ENCODE results near the gene TOPBP1.
"Not testable (repeated sequence)": the region's sequence is repeated elsewhere in the genome, so short reads cannot be mapped to it uniquely, and the experiment has no call there.

The TOPBP1 gene

GRCh38 chr3:133568294-133569014 is 93.3 kb downstream of the TOPBP1 start:
- no peak for DNase-seq

DNA sequence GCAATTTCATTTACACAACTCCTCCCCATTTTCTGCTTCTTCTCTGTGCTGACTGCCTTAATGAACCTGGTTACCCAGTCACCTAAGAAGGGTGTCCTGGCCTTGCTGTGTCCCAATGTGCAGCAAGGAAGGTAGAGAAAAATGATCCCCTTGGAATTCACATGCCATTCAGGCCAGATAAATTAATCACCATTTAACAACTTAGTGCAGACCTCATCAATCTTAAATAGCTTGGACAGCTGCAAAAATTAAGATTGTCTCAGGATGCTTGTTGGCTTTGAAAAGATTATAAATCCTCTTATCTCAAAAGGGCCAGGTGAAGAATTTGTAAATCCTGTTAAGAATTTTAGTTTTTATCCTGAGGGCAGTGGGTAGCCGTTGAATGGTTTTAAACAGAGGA is 97.9 kb downstream of the TOPBP1 start:
- no peak for DNase-seq

- no peak for DNase-seq
Observed at GRCh38 chr3:133563186-133563591, 98.6 kb downstream of the TOPBP1 start.

DNA sequence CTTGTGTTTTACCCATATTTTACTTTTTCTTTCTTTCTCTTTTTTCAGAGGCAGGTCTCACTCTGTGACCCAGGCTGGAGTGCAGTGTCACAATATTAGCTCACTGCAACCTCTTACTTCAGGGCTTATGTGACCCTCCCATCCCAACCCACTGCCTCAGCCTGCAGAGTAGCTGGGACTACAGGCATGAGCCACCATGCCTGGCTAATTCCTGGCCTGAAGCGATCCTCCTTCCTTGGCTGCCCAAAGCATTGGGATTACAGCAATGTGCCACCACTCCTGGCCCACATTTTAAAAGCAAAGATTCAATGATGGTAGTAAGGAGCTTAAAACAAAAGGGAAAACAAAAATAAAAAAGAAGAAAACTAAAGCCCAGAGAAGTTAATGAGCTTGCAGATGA is 99.4 kb downstream of the TOPBP1 start:
- DNase-seq: no peak

DNA sequence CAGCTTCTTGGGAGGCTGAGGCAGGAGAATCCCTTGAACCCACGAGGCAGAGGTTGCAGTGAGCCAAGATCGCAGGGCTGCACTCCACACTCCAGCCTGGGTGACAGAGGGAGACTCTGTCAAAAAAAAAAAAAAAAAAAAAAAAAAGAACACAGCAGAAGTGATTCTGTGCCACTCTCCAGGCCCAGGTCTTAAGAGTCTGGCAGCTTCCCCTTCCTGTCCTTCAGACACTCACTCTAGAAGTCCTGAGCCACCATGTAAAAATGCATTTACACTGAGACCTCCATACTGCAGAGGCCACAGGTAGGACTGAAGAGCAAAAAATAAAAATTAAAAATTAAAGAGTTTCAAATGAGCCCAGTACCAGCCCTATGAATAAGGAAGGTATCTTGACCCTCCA is 100.1 kb downstream of the TOPBP1 start:
- DNase-seq: no peak

GRCh38 chr3:133551589-133551988 is 110.2 kb downstream of the TOPBP1 start:
- DNase-seq: not testable (repeated sequence)

Measured in NCI-H1092 (cell line).